HepG2 (cell line): ENCODE measurements around the gene SELENOW. TPM values are rescaled to one million over a fixed set of nuclear protein-coding genes. Genes with fewer than 3 reads are reported as not detected.

ENCODE experiments used
- ATAC-seq: fragments of 200-7000 bp; cut with Tn5 transposase; 3 replicates; pipeline ENCODE4 v1.9.1; 2020; ENCODE audit warnings: mild to moderate bottlenecking, moderate library complexity
- BruUV-seq: library from RNA; stranded (reverse); fragments of 400-500 nt; replicated peaks from 2 replicates; lab custom pipeline; 2021; lab: Mats Ljungman, UMichigan
- CTCF ChIA-PET: fragments of 300-600 bp; formaldehyde crosslinking; extraction: SDS; loops from one replicate; lab custom pipeline; 2021; ENCODE audit warnings: low total read pairs, inconsistent platforms, low intra/inter-chr PET ratio; lab: Yijun Ruan, JAX
- POLR2A ChIA-PET: fragments of 350-600 bp; sonication (Branson Sonifier 250); formaldehyde crosslinking; loops from one replicate; lab custom pipeline; 2020; ENCODE audit warnings: antibody characterized with exemption, inconsistent platforms; lab: Yijun Ruan, JAX
- DNase-seq: peaks from one replicate; pipeline ENCODE4 v3.0.0-alpha.2; 2015; ENCODE audit warnings: low spot score
- FAIRE-seq: peaks from 3 replicates; lab custom pipeline; 2011; peaks lifted over from hg19 to GRCh38; lab: Jason Lieb, UNC
- H2AFZ ChIP-seq: one replicate; pipeline ENCODE4 v1.6.1; 2011; ENCODE audit warnings: low read length, inconsistent platforms
- H3K27ac ChIP-seq: fragments of 300-600 bp; 3 replicates; pipeline ENCODE4 v1.8.0; 2011; ENCODE audit warnings: mixed run types, mild to moderate bottlenecking, mixed read lengths, low read length, inconsistent platforms; ENCODE audit not compliant: insufficient read depth; ENCODE audit errors: extremely low read length
- H3K27me3 ChIP-seq, 2 experiments: fragments of 200-600 bp in 1 of 2; 2 replicates in 1 of 2; 3 replicates in 1 of 2; pipeline versions ENCODE4 v1.6.0 to v1.8.0; 2011; ENCODE audit warnings: low read length in 2 of 2, mild to moderate bottlenecking in 2 of 2, moderate library complexity in 2 of 2, inconsistent platforms in 1 of 2; ENCODE audit not compliant: insufficient read depth in 2 of 2, control insufficient read depth in 1 of 2
- H3K36me3 ChIP-seq, 2 experiments: fragments of 200-600 bp in 1 of 2; replicated peaks in 1 of 2; 2 replicates in 1 of 2; 3 replicates in 1 of 2; pipeline versions ENCODE4 v1.5.1 to v1.8.0; 2011; ENCODE audit warnings: low read length in 2 of 2, inconsistent platforms in 1 of 2; ENCODE audit not compliant: insufficient read depth in 2 of 2, control insufficient read depth in 1 of 2
- H3K4me1 ChIP-seq: 2 replicates; pipeline ENCODE4 v1.5.1; 2012; ENCODE audit warnings: low read length, inconsistent platforms; ENCODE audit not compliant: insufficient read depth
- H3K4me2 ChIP-seq: 2 replicates; pipeline ENCODE4 v1.6.0; 2011; ENCODE audit warnings: low read depth, low read length, inconsistent platforms
- H3K4me3 ChIP-seq, 3 experiments: fragments of 200-600 bp in 1 of 3; sonication (generic), shearing (Covaris generic) in 1 of 3; replicated peaks in 1 of 3; 2 replicates each; pipeline ENCODE4 v1.5.1; 2011 to 2016; ENCODE audit warnings: low read length in 3 of 3, inconsistent platforms in 2 of 3, low read depth in 2 of 3, mild to moderate bottlenecking in 2 of 3, control low read depth in 1 of 3, mixed read lengths in 1 of 3; ENCODE audit not compliant: insufficient read depth in 1 of 3
- H3K79me2 ChIP-seq: one replicate; pipeline ENCODE4 v1.6.1; 2011; ENCODE audit warnings: low read length, inconsistent platforms; ENCODE audit not compliant: insufficient read depth
- H3K9ac ChIP-seq: 2 replicates; pipeline ENCODE4 v1.6.0; 2011; ENCODE audit warnings: mild to moderate bottlenecking, low read depth, low read length, inconsistent platforms; ENCODE audit not compliant: insufficient read depth
- H3K9me3 ChIP-seq: 2 replicates; pipeline ENCODE4 v1.5.1; 2012; ENCODE audit warnings: mild to moderate bottlenecking, low read length
- H4K20me1 ChIP-seq: 2 replicates; pipeline ENCODE4 v1.6.0; 2011; ENCODE audit warnings: inconsistent platforms, mild to moderate bottlenecking, low read length, moderate library complexity; ENCODE audit not compliant: insufficient read depth
- CREBL2 ChIP-seq: sonication (generic); formaldehyde crosslinking; IDR thresholded peaks from 2 replicates; pipeline ENCODE4 v1.8.1; 2023; ENCODE audit warnings: missing genetic modification reagents, mild to moderate bottlenecking, borderline replicate concordance
- MYNN ChIP-seq: sonication (generic); formaldehyde crosslinking; IDR thresholded peaks from 2 replicates; pipeline ENCODE4 v1.4.0; 2020; ENCODE audit warnings: mild to moderate bottlenecking, low read depth, missing genetic modification reagents
- NBN ChIP-seq: fragments of 450-650 bp; conservative IDR thresholded peaks from 2 replicates; pipeline ENCODE4 v1.6.1; 2017
- NFE2 ChIP-seq: sonication (generic); formaldehyde crosslinking; IDR thresholded peaks from 2 replicates; pipeline ENCODE4 v1.4.0; 2020; ENCODE audit warnings: missing genetic modification reagents
- RBM22 ChIP-seq: fragments of 200-400 bp; formaldehyde crosslinking; optimal IDR thresholded peaks from 2 replicates; pipeline ENCODE3; 2017; ENCODE audit warnings: mild to moderate bottlenecking, low read length, moderate library complexity
- RFX5 ChIP-seq: IDR thresholded peaks from 2 replicates; pipeline ENCODE4 v1.6.1; 2011; ENCODE audit warnings: low read depth, low read length, improper control_type of control experiment
- U2AF1 ChIP-seq: fragments of 200-400 bp; formaldehyde crosslinking; optimal IDR thresholded peaks from 2 replicates; pipeline ENCODE3; 2017; ENCODE audit warnings: mild to moderate bottlenecking, low read depth, low read length
- ZBTB37 ChIP-seq: sonication (generic); formaldehyde crosslinking; IDR thresholded peaks from 2 replicates; pipeline ENCODE4 v1.4.0; 2020; ENCODE audit warnings: mild to moderate bottlenecking, missing genetic modification reagents
- ZNF224 ChIP-seq: sonication (generic); formaldehyde crosslinking; IDR thresholded peaks from 2 replicates; pipeline ENCODE4 v1.5.0; 2020; ENCODE audit warnings: mild to moderate bottlenecking, missing genetic modification reagents
- ZNF232 ChIP-seq: sonication (generic); formaldehyde crosslinking; IDR thresholded peaks from 2 replicates; pipeline ENCODE4 v1.4.0; 2020; ENCODE audit warnings: missing genetic modification reagents, borderline replicate concordance
- ZNF546 ChIP-seq: sonication (generic); formaldehyde crosslinking; conservative IDR thresholded peaks from 2 replicates; pipeline ENCODE4 v1.8.1; 2023; ENCODE audit warnings: mild to moderate bottlenecking, missing genetic modification reagents
- WGBS: methylation state at CpG from one replicate; pipeline ENCODE4 v1.1.6; 2017; ENCODE audit warnings: low lambda C conversion rate; 5-methylcytosine and 5-hydroxymethylcytosine counted together
- in situ Hi-C: cut with HindIII; loops from 2 replicates; pipeline ENCODE4 v1.10.0; 2017; ENCODE audit warnings: low pct_unique_long_range_greater_than_20kb; ENCODE audit not compliant: extremely low pct_ligation_motif_present
- intact Hi-C: fragments of 100-400 bp; cut with micrococcal nuclease; formaldehyde crosslinking; loops from one replicate; pipeline ENCODE4 v1.10.0; 2022; ENCODE audit not compliant: unreplicated experiment
- polyA plus RNA-seq, 8 experiments: library from polyadenylated mRNA; depleted of rRNA in 3 of 8; stranded (reverse) in 7 of 8; unstranded in 1 of 8; fragments of >200 nt; fragmentation: Illumina TruSeq in 4 of 8; extraction: Trizol in 4 of 8; gene quantifications; 2 replicates each; pipeline versions ENCODE4 v1.2.1 to v1.2.3, GENCODE V29; 2011 to 2016; ENCODE audit warnings: low read depth in 4 of 8, missing spikeins in 1 of 8, mixed read lengths in 1 of 8; ENCODE audit not compliant: insufficient read depth in 1 of 8
- total RNA-seq, 5 experiments: library from RNA; depleted of rRNA; stranded (reverse); fragments of >200 nt; fragmentation: Illumina TruSeq; extraction: Trizol; gene quantifications; 2 replicates each; pipeline ENCODE4 v1.2.3, GENCODE V29; 2016; ENCODE audit warnings: low read depth in 1 of 5
- TF ChIP-seq, protein P1 (sequence below): sonication (generic); formaldehyde crosslinking; IDR thresholded peaks from 2 replicates; pipeline ENCODE4 v1.5.1; 2020; ENCODE audit warnings: mild to moderate bottlenecking, missing genetic modification reagents, moderate library complexity
- TF ChIP-seq, protein P2 (sequence below): sonication (generic); formaldehyde crosslinking; IDR thresholded peaks from 2 replicates; pipeline ENCODE4 v1.5.1; 2020; ENCODE audit warnings: missing genetic modification reagents, mild to moderate bottlenecking, borderline replicate concordance
- TF ChIP-seq, protein P3 (sequence below): sonication (generic); formaldehyde crosslinking; IDR thresholded peaks from 2 replicates; pipeline ENCODE4 v1.5.0; 2020; ENCODE audit warnings: mild to moderate bottlenecking, missing genetic modification reagents
- TF ChIP-seq, protein P4 (sequence below): sonication (generic); formaldehyde crosslinking; IDR thresholded peaks from 2 replicates; pipeline ENCODE4 v1.8.1; 2023; ENCODE audit warnings: mild to moderate bottlenecking, missing genetic modification reagents, borderline replicate concordance
- TF ChIP-seq, protein P5 (sequence below): sonication (generic); formaldehyde crosslinking; IDR thresholded peaks from 2 replicates; pipeline ENCODE4 v1.8.1; 2022; ENCODE audit warnings: low read depth, mild to moderate bottlenecking, missing genetic modification reagents

The SELENOW gene
- total and polyA plus RNA-seq, 2 of the 13 experiments (the other 11 are each of a cell fraction or from before 2014, with no cell fraction given): 50.3 to 64.7 TPM

GRCh38 chr19:47769534-47769933 is 9.0 kb upstream of the SELENOW start:
- no peak for ATAC-seq
- TF ChIP-seq, protein P1, sequence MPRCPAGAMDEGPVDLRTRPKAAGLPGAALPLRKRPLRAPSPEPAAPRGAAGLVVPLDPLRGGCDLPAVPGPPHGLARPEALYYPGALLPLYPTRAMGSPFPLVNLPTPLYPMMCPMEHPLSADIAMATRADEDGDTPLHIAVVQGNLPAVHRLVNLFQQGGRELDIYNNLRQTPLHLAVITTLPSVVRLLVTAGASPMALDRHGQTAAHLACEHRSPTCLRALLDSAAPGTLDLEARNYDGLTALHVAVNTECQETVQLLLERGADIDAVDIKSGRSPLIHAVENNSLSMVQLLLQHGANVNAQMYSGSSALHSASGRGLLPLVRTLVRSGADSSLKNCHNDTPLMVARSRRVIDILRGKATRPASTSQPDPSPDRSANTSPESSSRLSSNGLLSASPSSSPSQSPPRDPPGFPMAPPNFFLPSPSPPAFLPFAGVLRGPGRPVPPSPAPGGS: no peak
- TF ChIP-seq ZNF546 (CRISPR knock-in tag) (no peak), U2AF1 (no peak), RBM22 (no peak), ZNF232 (CRISPR knock-in tag) (no peak), MYNN (CRISPR knock-in tag) (no peak), NFE2 (CRISPR knock-in tag) (no peak), ZBTB37 (CRISPR knock-in tag) (no peak), ZNF224 (CRISPR knock-in tag) (no peak), RFX5 (no peak), NBN (no peak), CREBL2 (no peak)
- TF ChIP-seq, protein P2, sequence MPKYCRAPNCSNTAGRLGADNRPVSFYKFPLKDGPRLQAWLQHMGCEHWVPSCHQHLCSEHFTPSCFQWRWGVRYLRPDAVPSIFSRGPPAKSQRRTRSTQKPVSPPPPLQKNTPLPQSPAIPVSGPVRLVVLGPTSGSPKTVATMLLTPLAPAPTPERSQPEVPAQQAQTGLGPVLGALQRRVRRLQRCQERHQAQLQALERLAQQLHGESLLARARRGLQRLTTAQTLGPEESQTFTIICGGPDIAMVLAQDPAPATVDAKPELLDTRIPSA: no peak
- TF ChIP-seq, protein P3, sequence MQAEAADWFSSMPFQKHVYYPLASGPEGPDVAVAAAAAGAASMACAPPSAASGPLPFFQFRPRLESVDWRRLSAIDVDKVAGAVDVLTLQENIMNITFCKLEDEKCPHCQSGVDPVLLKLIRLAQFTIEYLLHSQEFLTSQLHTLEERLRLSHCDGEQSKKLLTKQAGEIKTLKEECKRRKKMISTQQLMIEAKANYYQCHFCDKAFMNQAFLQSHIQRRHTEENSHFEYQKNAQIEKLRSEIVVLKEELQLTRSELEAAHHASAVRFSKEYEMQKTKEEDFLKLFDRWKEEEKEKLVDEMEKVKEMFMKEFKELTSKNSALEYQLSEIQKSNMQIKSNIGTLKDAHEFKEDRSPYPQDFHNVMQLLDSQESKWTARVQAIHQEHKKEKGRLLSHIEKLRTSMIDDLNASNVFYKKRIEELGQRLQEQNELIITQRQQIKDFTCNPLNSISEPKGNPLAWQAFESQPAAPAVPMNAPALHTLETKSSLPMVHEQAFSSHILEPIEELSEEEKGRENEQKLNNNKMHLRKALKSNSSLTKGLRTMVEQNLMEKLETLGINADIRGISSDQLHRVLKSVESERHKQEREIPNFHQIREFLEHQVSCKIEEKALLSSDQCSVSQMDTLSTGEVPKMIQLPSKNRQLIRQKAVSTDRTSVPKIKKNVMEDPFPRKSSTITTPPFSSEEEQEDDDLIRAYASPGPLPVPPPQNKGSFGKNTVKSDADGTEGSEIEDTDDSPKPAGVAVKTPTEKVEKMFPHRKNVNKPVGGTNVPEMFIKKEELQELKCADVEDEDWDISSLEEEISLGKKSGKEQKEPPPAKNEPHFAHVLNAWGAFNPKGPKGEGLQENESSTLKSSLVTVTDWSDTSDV (CRISPR knock-in tag): no peak
- TF ChIP-seq, protein P4, sequence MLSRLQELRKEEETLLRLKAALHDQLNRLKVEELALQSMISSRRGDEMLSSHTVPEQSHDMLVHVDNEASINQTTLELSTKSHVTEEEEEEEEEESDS: no peak
- TF ChIP-seq, protein P5, sequence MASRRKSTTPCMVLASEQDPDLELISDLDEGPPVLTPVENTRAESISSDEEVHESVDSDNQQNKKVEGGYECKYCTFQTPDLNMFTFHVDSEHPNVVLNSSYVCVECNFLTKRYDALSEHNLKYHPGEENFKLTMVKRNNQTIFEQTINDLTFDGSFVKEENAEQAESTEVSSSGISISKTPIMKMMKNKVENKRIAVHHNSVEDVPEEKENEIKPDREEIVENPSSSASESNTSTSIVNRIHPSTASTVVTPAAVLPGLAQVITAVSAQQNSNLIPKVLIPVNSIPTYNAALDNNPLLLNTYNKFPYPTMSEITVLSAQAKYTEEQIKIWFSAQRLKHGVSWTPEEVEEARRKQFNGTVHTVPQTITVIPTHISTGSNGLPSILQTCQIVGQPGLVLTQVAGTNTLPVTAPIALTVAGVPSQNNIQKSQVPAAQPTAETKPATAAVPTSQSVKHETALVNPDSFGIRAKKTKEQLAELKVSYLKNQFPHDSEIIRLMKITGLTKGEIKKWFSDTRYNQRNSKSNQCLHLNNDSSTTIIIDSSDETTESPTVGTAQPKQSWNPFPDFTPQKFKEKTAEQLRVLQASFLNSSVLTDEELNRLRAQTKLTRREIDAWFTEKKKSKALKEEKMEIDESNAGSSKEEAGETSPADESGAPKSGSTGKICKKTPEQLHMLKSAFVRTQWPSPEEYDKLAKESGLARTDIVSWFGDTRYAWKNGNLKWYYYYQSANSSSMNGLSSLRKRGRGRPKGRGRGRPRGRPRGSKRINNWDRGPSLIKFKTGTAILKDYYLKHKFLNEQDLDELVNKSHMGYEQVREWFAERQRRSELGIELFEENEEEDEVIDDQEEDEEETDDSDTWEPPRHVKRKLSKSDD: no peak

More at GRCh38 chr19:47769534-47769933, 9.0 kb upstream of the SELENOW start:
- Histone ChIP-seq H4K20me1 (no peaks in the 10 kb centered on the region), H3K27ac (no peak overlapping the region), H3K4me2 (no peak overlapping the region), H3K9me3 (no peaks in the 10 kb centered on the region), H3K9ac (no peak overlapping the region), H3K27me3 (no peaks in the 10 kb centered on the region), H3K4me3 (no peak overlapping the region), H3K4me1 (peaks cover 39% of the 10 kb centered on the region), H2AFZ (no peak overlapping the region), H3K79me2 (no peaks in the 10 kb centered on the region), H3K36me3 (no peaks in the 10 kb centered on the region)
- POLR2A ChIA-PET: no interaction called here
- DNase-seq (no peak), FAIRE-seq (no peak)
- intact Hi-C loops (no loop called here), in situ Hi-C loops (no loop called here)
- BruUV-seq: no TSS peak
- WGBS: 68% methylated on average over 3 of the region's 3 CpGs
- CTCF ChIA-PET: no interaction called here
